Adrenal gland (tissue), 12 donors: ENCODE data around the gene TEAD3. TPM values are rescaled to one million over a fixed set of nuclear protein-coding genes. Genes with fewer than 3 reads are reported as not detected.
A peak's percentile ranks its signal among the peaks of the same experiment; 100 is the strongest.

ENCODE experiments used
- DNase-seq, 7 donors: peaks; one replicate each; pipeline ENCODE4 v3.0.0-alpha.2; 2019 to 2020
- H3K27ac ChIP-seq, 5 donors: fragments of 200-600 bp; sonication (generic) in 4 of 5; 1 replicate in 3 of 5; 2 replicates in 2 of 5; pipeline versions ENCODE4 v1.5.1 to v1.8.0; 2016 to 2020; ENCODE audit warnings: mild to moderate bottlenecking in 1 of 5
- H3K27me3 ChIP-seq: fragments of 200-600 bp; 2 replicates; pipeline ENCODE4 v1.8.0; 2021
- H3K36me3 ChIP-seq, 2 donors: fragments of 200-600 bp; replicated peaks in 1 of 2; 1 replicate in 1 of 2; 2 replicates in 1 of 2; pipeline versions ENCODE4 v1.5.1 to v1.8.0; 2018 to 2022
- H3K4me1 ChIP-seq, 2 donors: fragments of 200-600 bp; replicated peaks in 1 of 2; 1 replicate in 1 of 2; 2 replicates in 1 of 2; pipeline versions ENCODE4 v1.5.1 to v1.8.0; 2018 to 2021
- H3K4me3 ChIP-seq, 4 donors: fragments of 200-600 bp; sonication (generic) in 3 of 4; one replicate each; pipeline ENCODE4 v1.5.1; 2016 to 2018
- H3K9me3 ChIP-seq, 3 donors: fragments of 200-600 bp; sonication (generic) in 1 of 3; replicated peaks in 1 of 3; 1 replicate in 2 of 3; 2 replicates in 1 of 3; pipeline versions ENCODE4 v1.5.1 to v1.8.0; 2016 to 2021
- POLR2A ChIP-seq, 2 donors: fragments of 450-650 bp; IDR thresholded peaks; one replicate each; pipeline ENCODE4 v1.6.1; 2017; ENCODE audit warnings: antibody characterized with exemption in 2 of 2, mild to moderate bottlenecking in 2 of 2, moderate library complexity in 1 of 2
- WGBS, 4 donors: extraction: QIAGEN DNeasy Blood & Tissue Kit in 2 of 4; methylation state at CpG; one replicate each; pipeline versions ENCODE4 v1.1.5 to v1.1.7; 2013 to 2017; 5-methylcytosine and 5-hydroxymethylcytosine counted together
- intact Hi-C, 2 donors: fragments of 100-400 bp; cut with DNase I; formaldehyde crosslinking; loops; one replicate each; pipeline versions ENCODE4 v1.14.1 to v1.15.0; 2022 to 2023
- polyA plus RNA-seq, 3 donors: library from polyadenylated mRNA; stranded (reverse); fragments of 200-250 nt in 2 of 3; fragments of 350-450 nt in 1 of 3; fragmentation: Illumina TruSeq in 1 of 3; extraction: RNeasy Lipid Tissue Mini Kit (QIAGEN cat#74804) in 1 of 3; gene quantifications; one replicate each; pipeline ENCODE4 v1.2.3, GENCODE V29; 2013 to 2014
- total RNA-seq, 9 donors: library from RNA; depleted of rRNA in 4 of 9; stranded (reverse); fragments of >200 nt in 4 of 9; fragments of 120-200 nt in 1 of 9; fragmentation: NEBNext Ultra II Directional in 1 of 9; extraction: Animal tissue kit (Norgen Biotek cat#: 25700) in 1 of 9; gene quantifications; one replicate each; pipeline versions ENCODE4 v1.1.0 to v1.2.4, GENCODE V29; 2013 to 2023
- TF ChIP-seq, protein P1 (sequence below), 6 experiments: fragments of 450-650 bp in 4 of 6; fragments of 200-600 bp in 2 of 6; sonication (generic) in 1 of 6; IDR thresholded peaks; 1 replicate in 5 of 6; 2 replicates in 1 of 6; pipeline versions ENCODE4 v1.5.1 to v1.8.0; 2016 to 2021; ENCODE audit warnings: antibody characterized with exemption in 6 of 6, mild to moderate bottlenecking in 2 of 6, moderate library complexity in 1 of 6
- donor health status: healthy with polysubstance abuse.
- donor health status: Bipolar disorder and iron deficiency.
- donor health status: DM: yes; HTN: yes; CAD: no.
- donor health status: DM: no; HTN: no; CAD: no.
- donor health status: DM: no; HTN: no; CAD: no.
- donor health status: DM: yes; HTN: yes; CAD: no.

The TEAD3 gene
- total and polyA plus RNA-seq, 12 donors, result 1.4 to 15.5 (median 8.7) TPM

DNA sequence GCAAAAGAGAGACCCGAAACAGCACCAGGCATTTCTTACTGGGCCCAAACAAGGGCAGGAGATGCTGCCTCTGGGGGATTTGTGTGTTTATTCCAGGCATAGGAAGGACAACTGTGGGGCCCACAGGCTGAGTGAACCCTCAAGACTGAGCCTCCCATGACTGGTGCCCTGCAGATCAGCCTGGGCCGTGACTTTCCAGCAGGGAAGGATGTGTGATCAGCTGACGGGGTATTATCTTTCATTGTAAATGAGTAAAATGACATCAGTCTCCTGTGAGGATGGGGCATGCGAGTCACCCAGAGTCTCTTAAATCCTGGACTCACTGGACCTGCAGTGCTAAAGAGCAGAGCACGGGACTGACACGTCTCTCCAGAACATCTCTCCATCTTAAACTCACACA lies 3.9 kb upstream of the TEAD3 start:
- WGBS, 4 donors, result 54 to 76% (median 64%) methylated on average over 6 of the region's 6 CpGs
- H3K4me1 ChIP-seq, result peaks cover 7 to 11% of the 10 kb centered on the region in 2 donors
- no peak overlapping the region for H3K4me3 ChIP-seq
- intact Hi-C loops, result no loop called here
- no peak for DNase-seq
- H3K27ac ChIP-seq, result no peak overlapping the region
- H3K36me3 ChIP-seq, result no peaks in the 10 kb centered on the region
- TF ChIP-seq, protein P1, sequence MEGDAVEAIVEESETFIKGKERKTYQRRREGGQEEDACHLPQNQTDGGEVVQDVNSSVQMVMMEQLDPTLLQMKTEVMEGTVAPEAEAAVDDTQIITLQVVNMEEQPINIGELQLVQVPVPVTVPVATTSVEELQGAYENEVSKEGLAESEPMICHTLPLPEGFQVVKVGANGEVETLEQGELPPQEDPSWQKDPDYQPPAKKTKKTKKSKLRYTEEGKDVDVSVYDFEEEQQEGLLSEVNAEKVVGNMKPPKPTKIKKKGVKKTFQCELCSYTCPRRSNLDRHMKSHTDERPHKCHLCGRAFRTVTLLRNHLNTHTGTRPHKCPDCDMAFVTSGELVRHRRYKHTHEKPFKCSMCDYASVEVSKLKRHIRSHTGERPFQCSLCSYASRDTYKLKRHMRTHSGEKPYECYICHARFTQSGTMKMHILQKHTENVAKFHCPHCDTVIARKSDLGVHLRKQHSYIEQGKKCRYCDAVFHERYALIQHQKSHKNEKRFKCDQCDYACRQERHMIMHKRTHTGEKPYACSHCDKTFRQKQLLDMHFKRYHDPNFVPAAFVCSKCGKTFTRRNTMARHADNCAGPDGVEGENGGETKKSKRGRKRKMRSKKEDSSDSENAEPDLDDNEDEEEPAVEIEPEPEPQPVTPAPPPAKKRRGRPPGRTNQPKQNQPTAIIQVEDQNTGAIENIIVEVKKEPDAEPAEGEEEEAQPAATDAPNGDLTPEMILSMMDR (IDR thresholded peaks at IDR 0.05), result no peak
- H3K9me3 ChIP-seq, result no peaks in the 10 kb centered on the region
- H3K27me3 ChIP-seq, result peaks cover 9% of the 10 kb centered on the region

DNA sequence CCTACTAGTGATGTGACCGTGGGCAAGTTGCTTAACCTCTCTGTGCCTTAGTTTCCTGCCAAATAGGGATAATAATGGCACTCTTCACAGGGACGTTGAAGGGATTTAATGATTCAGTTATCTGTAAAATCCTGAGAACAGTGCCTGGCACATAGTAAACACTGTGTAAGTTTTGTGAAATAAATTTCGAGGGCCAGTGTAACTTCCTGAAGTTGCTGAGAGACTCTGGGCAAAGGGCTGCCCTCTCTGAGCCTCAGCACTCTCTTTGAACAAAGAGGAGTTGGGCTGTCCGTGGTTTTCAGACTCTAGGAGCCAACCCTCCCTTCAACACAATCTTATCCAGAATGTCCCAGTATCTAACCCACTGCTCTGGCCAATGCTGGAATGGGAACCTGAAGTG lies 2.5 kb upstream of the TEAD3 start:
- Histone ChIP-seq H3K9me3 (no peaks in the 10 kb centered on the region), H3K27me3 (peaks cover 4% of the 10 kb centered on the region), H3K36me3 (no peaks in the 10 kb centered on the region), H3K4me1 (peaks cover 7 to 14% of the 10 kb centered on the region in 2 donors), H3K4me3 (no peak overlapping the region), H3K27ac (no peak overlapping the region)
- intact Hi-C loops, result no loop called here
- WGBS, 4 donors, result 85 to 90% (median 89%) methylated on average over 4 of the region's 4 CpGs
- TF ChIP-seq POLR2A (IDR thresholded peaks at IDR 0.05), result no peak
- TF ChIP-seq, protein P1 (IDR thresholded peaks at IDR 0.05), result no peak
- no peak for DNase-seq

DNA sequence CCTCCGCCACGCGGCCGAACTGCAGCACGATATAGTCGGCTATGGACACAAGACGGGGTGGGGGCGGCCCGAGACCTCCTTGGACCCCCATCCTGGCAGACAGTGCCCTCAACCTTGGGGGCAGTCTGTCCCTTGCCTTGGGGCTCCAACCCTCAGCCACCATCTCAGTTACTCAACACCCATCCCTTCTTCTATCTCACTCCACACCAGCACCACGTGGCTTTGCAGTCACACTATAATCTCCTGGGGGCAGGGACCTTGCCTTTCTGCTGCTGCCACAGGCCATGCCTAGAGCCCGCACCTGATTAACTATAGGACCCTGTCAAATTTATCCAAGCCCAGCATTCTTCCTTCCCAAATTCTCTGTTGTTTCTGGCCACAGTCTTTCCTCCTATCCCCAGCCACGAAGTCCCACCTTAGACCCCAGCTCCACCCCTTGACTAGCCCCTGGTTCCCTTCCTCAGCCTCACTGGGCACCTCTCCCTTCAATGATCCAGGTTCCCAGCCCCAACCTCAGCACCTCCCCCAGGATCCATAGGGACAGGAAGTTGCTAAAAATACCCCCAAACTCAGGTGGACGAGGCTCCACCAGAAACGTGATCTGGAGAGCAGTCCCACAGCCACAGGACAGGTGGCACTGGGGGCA lies 1.7 kb upstream of the TEAD3 start:
- no peak for DNase-seq
- Histone ChIP-seq H3K27ac (peak overlapping the region in 2 of 5 donors; percentile 82 to 91), H3K4me1 (peaks cover 7 to 19% of the 10 kb centered on the region in 2 donors), H3K36me3 (no peaks in the 10 kb centered on the region), H3K4me3 (peak overlapping the region in 1 of 4 donors; percentile 83), H3K9me3 (no peaks in the 10 kb centered on the region), H3K27me3 (peaks cover under 1% of the 10 kb centered on the region)
- 50 to 72% (median 65%) methylated on average over 3 to 14 of the region's 14 CpGs for WGBS, 4 donors
- intact Hi-C loops, result no loop called here
- TF ChIP-seq POLR2A (IDR thresholded peaks at IDR 0.05), result no peak
- TF ChIP-seq, protein P1 (IDR thresholded peaks at IDR 0.05), result no peak

DNA sequence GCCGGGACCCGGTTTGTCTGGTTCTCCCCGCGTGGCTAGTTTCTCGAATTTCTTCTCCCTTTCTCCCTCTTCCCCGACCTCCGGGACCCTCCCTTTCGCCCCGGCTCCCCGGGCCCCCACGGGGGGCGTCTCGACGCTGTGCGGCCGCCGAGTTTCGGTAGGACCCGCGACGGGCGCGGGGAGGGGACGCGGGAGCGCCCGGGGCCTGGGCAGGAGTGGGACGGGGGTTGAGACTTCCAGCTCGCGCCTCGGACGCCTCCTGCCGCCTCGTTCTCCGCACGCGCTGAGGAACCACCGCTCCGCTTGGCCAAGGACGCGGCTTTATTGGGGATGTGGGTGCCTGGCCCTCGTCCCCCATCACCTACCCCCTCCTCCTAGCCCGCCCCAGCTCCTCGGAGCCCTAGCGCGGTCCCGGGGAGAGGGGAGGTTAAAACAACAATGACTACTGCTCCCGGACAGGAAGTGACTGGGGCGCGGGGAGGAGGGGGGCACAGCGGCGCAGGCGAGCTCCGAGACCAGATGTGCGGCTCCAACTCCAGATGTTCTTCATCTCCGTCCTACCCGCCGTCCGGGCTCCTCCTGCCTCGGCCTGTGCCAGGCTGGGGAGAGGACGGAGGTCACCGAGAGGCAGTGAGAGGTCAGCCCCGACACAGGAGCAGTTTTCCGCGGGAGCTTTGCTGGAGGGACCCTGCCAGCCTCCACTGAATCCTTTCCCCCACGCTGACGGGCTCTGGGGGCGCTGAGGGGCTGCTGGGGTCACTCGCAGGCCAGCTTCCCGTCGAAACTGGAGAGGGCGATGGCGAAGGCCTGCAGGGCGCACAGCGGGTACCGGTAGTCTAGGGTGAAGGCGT lies 917 bp upstream of the TEAD3 start:
- Histone ChIP-seq H3K4me1 (peaks cover 7 to 19% of the 10 kb centered on the region in 2 donors), H3K27me3 (no peaks in the 10 kb centered on the region), H3K4me3 (peak overlapping the region in 2 of 4 donors; percentile 55 to 83), H3K27ac (peak overlapping the region in 4 of 5 donors; percentile 57 to 91 (median 74)), H3K9me3 (no peaks in the 10 kb centered on the region), H3K36me3 (no peaks in the 10 kb centered on the region)
- 1 to 8% (median 5%) methylated on average over 37 to 77 of the region's 77 CpGs for WGBS, 4 donors
- intact Hi-C loops, result no loop called here
- no peak for TF ChIP-seq POLR2A (IDR thresholded peaks at IDR 0.05)
- TF ChIP-seq, protein P1 (IDR thresholded peaks at IDR 0.05), result no peak
- peak in 6 of 7 donors; percentile 55 to 77 (median 58) for DNase-seq
